Measurements from ENCODE around the gene TMEM126B.

DNA sequence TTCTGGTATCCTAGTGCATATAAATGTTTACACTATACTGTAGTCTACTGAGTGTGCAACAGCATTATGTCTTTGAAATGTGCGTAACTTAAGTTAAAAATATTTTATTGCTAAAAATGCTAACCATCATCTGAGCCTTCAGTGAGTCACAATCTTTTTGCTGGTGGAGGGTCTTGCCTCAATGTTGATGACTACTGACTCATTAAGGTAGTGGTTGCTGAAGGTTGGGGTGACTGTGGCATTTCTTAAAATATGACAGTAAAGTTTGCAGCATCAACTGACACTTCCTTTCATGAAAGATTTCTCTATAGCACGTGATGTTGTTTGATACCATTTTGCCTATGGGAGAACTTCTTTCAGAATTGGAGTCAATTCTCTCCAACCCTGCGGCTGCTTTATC, 45.0 kb downstream of the TMEM126B start:
- TF ChIP-seq CTCF (IDR thresholded peaks at IDR 0.05) (no peak), POLR2A (IDR thresholded peaks at IDR 0.05) (no peak), POLR2AphosphoS5 (IDR thresholded peaks at IDR 0.05; ENCODE audit: insufficient read depth in 1 of 2, low read depth in 1 of 2) (no peak)

Data from vagina (tissue), 2 donors.